K562 (cell line): ENCODE data around the gene SLC44A5. TPM values are rescaled to one million over a fixed set of nuclear protein-coding genes. Genes with fewer than 3 reads are reported as not detected.

Experiments used
- polyA plus RNA-seq, 8 experiments: library from polyadenylated mRNA; depleted of rRNA in 4 of 8; stranded (reverse) in 5 of 8; unstranded in 3 of 8; fragments of >200 nt; fragmentation: Nextera tagmentation in 2 of 8; fragmentation: Illumina TruSeq in 1 of 8; extraction: Ambion mirVana in 2 of 8; extraction: Trizol in 1 of 8; gene quantifications; 2 replicates each; pipeline versions ENCODE4 v1.2.1 to v1.2.3, GENCODE V29; 2011 to 2014; ENCODE audit warnings: inconsistent platforms in 1 of 8, missing spikeins in 1 of 8
- small RNA-seq: library from RNA; depleted of rRNA; stranded (forward); fragments of <200 nt; gene quantifications from one replicate; pipeline ENCODE3, GENCODE V24; 2014
- total RNA-seq, 7 experiments: library from RNA; depleted of rRNA in 6 of 7; stranded (reverse); fragments of >200 nt in 6 of 7; fragmentation: Illumina TruSeq in 2 of 7; extraction: Trizol in 2 of 7; gene quantifications; 2 replicates each; pipeline versions ENCODE4 v1.2.1 to v1.2.3, GENCODE V29; 2011 to 2021; ENCODE audit warnings: low replicate concordance in 1 of 7

The SLC44A5 gene
- total and polyA plus RNA-seq, 9 of the 15 experiments (the other 6 are each of a cell fraction or from before 2014, with no cell fraction given) = 1.2 to 10.1 (median 3.2) TPM

Small RNA genes within 50 kb of the gene (small RNA-seq; reads per million reads assigned to genes)
- gene RNU6-503P (not detected), gene RNU6-622P (not detected)

Other genes with a start within 250 kb of the SLC44A5 start
- gene ACADM, start 113.6 kb upstream of the SLC44A5 start, total RNA-seq (2014; rRNA removed) = 80.6 and 109 TPM in 2 replicates
- gene ACADM, start 113.6 kb upstream of the SLC44A5 start, total RNA-seq (2014; rRNA removed; fragmentation: Illumina TruSeq; extraction: Trizol) = 128 and 155 TPM in 2 replicates
- 121 and 128 TPM in 2 replicates for gene ACADM, start 113.6 kb upstream of the SLC44A5 start, total RNA-seq (2015; rRNA removed; fragmentation: Illumina TruSeq; extraction: Trizol)
- 77.8 and 82.5 TPM in 2 replicates for gene ACADM, start 113.6 kb upstream of the SLC44A5 start, total RNA-seq (2021)
- 83.6 and 123 TPM in 2 replicates for gene ACADM, start 113.6 kb upstream of the SLC44A5 start, polyA plus RNA-seq (2011; rRNA removed)
- gene ACADM, start 113.6 kb upstream of the SLC44A5 start, polyA plus RNA-seq (2014; fragmentation: Illumina TruSeq; extraction: Trizol) = 128 and 146 TPM in 2 replicates
- 100 to 1,000 TPM; 103 to 119 TPM for gene ACADM, start 113.6 kb upstream of the SLC44A5 start, polyA plus RNA-seq (2014; fragmentation: Nextera tagmentation; extraction: Ambion mirVana)
- gene ACADM, start 113.6 kb upstream of the SLC44A5 start, polyA plus RNA-seq (2014; rRNA removed) = 130 and 156 TPM in 2 replicates
- 140 and 148 TPM in 2 replicates for gene RABGGTB, start 175.1 kb upstream of the SLC44A5 start, total RNA-seq (2014; rRNA removed)
- gene RABGGTB, start 175.1 kb upstream of the SLC44A5 start, total RNA-seq (2014; rRNA removed; fragmentation: Illumina TruSeq; extraction: Trizol) = 354 and 388 TPM in 2 replicates
- 259 and 301 TPM in 2 replicates for gene RABGGTB, start 175.1 kb upstream of the SLC44A5 start, total RNA-seq (2015; rRNA removed; fragmentation: Illumina TruSeq; extraction: Trizol)
- 166 and 180 TPM in 2 replicates for gene RABGGTB, start 175.1 kb upstream of the SLC44A5 start, total RNA-seq (2021)
- gene RABGGTB, start 175.1 kb upstream of the SLC44A5 start, polyA plus RNA-seq (2011; rRNA removed) = 230 and 328 TPM in 2 replicates
- gene RABGGTB, start 175.1 kb upstream of the SLC44A5 start, polyA plus RNA-seq (2014; fragmentation: Illumina TruSeq; extraction: Trizol) = 184 and 206 TPM in 2 replicates
- gene RABGGTB, start 175.1 kb upstream of the SLC44A5 start, polyA plus RNA-seq (2014; fragmentation: Nextera tagmentation; extraction: Ambion mirVana) = 100 to 1,000 TPM; 177 to 180 TPM
- gene RABGGTB, start 175.1 kb upstream of the SLC44A5 start, polyA plus RNA-seq (2014; rRNA removed) = 265 and 294 TPM in 2 replicates
- 0.04 TPM in 1 of 2 replicates, not detected in the other for gene MSH4, start 185.8 kb upstream of the SLC44A5 start, total RNA-seq (2014; rRNA removed)
- 0.06 and 0.07 TPM in 2 replicates for gene MSH4, start 185.8 kb upstream of the SLC44A5 start, total RNA-seq (2014; rRNA removed; fragmentation: Illumina TruSeq; extraction: Trizol)
- 0.11 and 0.18 TPM in 2 replicates for gene MSH4, start 185.8 kb upstream of the SLC44A5 start, total RNA-seq (2015; rRNA removed; fragmentation: Illumina TruSeq; extraction: Trizol)
- 0.13 and 0.16 TPM in 2 replicates for gene MSH4, start 185.8 kb upstream of the SLC44A5 start, total RNA-seq (2021)
- gene MSH4, start 185.8 kb upstream of the SLC44A5 start, polyA plus RNA-seq (2011; rRNA removed) = 0.04 and 0.08 TPM in 2 replicates
- gene MSH4, start 185.8 kb upstream of the SLC44A5 start, polyA plus RNA-seq (2014; fragmentation: Illumina TruSeq; extraction: Trizol) = not detected in 2 replicates
- not detected for gene MSH4, start 185.8 kb upstream of the SLC44A5 start, polyA plus RNA-seq (2014; fragmentation: Nextera tagmentation; extraction: Ambion mirVana)
- gene MSH4, start 185.8 kb upstream of the SLC44A5 start, polyA plus RNA-seq (2014; rRNA removed) = 0.12 TPM in 1 of 2 replicates, not detected in the other